IMR-90 (cell line): ENCODE data around the gene PRPF8. TPM values are rescaled to one million over a fixed set of nuclear protein-coding genes. Genes with fewer than 3 reads are reported as not detected.

Experiments used
- ATAC-seq: fragments of 200-7000 bp; cut with Tn5 transposase; 2 replicates; pipeline ENCODE4 v1.9.1; 2020; ENCODE audit warnings: low read depth, mild to moderate bottlenecking, moderate library complexity
- BruUV-seq: library from RNA; stranded (reverse); fragments of 400-500 nt; replicated peaks from 2 replicates; lab custom pipeline; 2021; lab: Mats Ljungman, UMichigan
- CTCF ChIA-PET: fragments of 300-600 bp; formaldehyde crosslinking; extraction: SDS; loops from one replicate; lab custom pipeline; 2021; ENCODE audit warnings: antibody characterized with exemption; lab: Yijun Ruan, JAX
- POLR2A ChIA-PET: fragments of 300-600 bp; sonication (Branson Sonifier 250); formaldehyde crosslinking; loops from one replicate; lab custom pipeline; 2022; ENCODE audit warnings: antibody characterized with exemption; ENCODE audit not compliant: unreplicated experiment; lab: Charles Lee
- DNase-seq: peaks from one replicate; pipeline ENCODE4 v3.0.0; 2013
- H2AFZ ChIP-seq: replicated peaks from 2 replicates; pipeline ENCODE3; 2013; ENCODE audit warnings: low read length, mild to moderate bottlenecking; ENCODE audit not compliant: poor library complexity
- H2AK5ac ChIP-seq: 2 replicates; pipeline ENCODE4 v1.6.1; 2013; ENCODE audit warnings: low read depth, low read length, inconsistent platforms
- H2AK9ac ChIP-seq: replicated peaks from 2 replicates; pipeline ENCODE3; 2013; ENCODE audit warnings: mild to moderate bottlenecking, low read depth, low read length, moderate library complexity; ENCODE audit not compliant: poor library complexity
- H2BK120ac ChIP-seq: 2 replicates; pipeline ENCODE4 v1.6.1; 2013; ENCODE audit warnings: low read depth, low read length, inconsistent platforms
- H2BK15ac ChIP-seq: 3 replicates; pipeline ENCODE4 v1.6.1; 2013; ENCODE audit warnings: low read depth, low read length, inconsistent platforms
- H2BK20ac ChIP-seq: 2 replicates; pipeline ENCODE4 v1.6.1; 2013; ENCODE audit warnings: low read depth, mild to moderate bottlenecking, inconsistent platforms, low read length, moderate library complexity
- H2BK5ac ChIP-seq: 2 replicates; pipeline ENCODE4 v1.6.1; 2013; ENCODE audit warnings: mild to moderate bottlenecking, low read depth, low read length, inconsistent platforms; ENCODE audit not compliant: poor library complexity, severe bottlenecking
- H3K14ac ChIP-seq: replicated peaks from 2 replicates; pipeline ENCODE4 v1.6.1; 2013; ENCODE audit warnings: low read depth, low read length, inconsistent platforms
- H3K18ac ChIP-seq: 2 replicates; pipeline ENCODE4 v1.6.1; 2013; ENCODE audit warnings: low read depth, low read length, control low read depth
- H3K23ac ChIP-seq: 2 replicates; pipeline ENCODE4 v1.6.1; 2013; ENCODE audit warnings: low read depth, low read length, inconsistent platforms
- H3K27ac ChIP-seq: 2 replicates; pipeline ENCODE4 v1.5.1; 2013; ENCODE audit warnings: mild to moderate bottlenecking, control low read depth, low read length; ENCODE audit not compliant: insufficient read depth
- H3K27me3 ChIP-seq: 2 replicates; pipeline ENCODE4 v1.6.1; 2013; ENCODE audit warnings: low read length; ENCODE audit not compliant: control insufficient read depth, insufficient read depth
- H3K36me3 ChIP-seq: 2 replicates; pipeline ENCODE4 v1.6.1; 2013; ENCODE audit warnings: low read length, mixed read lengths; ENCODE audit not compliant: control insufficient read depth, insufficient read depth
- H3K4ac ChIP-seq: 2 replicates; pipeline ENCODE4 v1.6.1; 2013; ENCODE audit warnings: low read depth, low read length, inconsistent platforms
- H3K4me1 ChIP-seq: 2 replicates; pipeline ENCODE4 v1.6.1; 2013; ENCODE audit warnings: low read length, mixed read lengths; ENCODE audit not compliant: control insufficient read depth, insufficient read depth
- H3K4me2 ChIP-seq: 2 replicates; pipeline ENCODE4 v1.6.1; 2013; ENCODE audit warnings: low read depth, mild to moderate bottlenecking, control low read depth, low read length, moderate library complexity
- H3K4me3 ChIP-seq: 2 replicates; pipeline ENCODE4 v1.5.1; 2013; ENCODE audit warnings: low read depth, mild to moderate bottlenecking, control low read depth, low read length, moderate library complexity; ENCODE audit not compliant: insufficient read depth
- H3K56ac ChIP-seq: 2 replicates; pipeline ENCODE4 v1.6.1; 2013; ENCODE audit warnings: low read length, inconsistent platforms; ENCODE audit not compliant: insufficient read depth; ENCODE audit errors: extremely low read depth
- H3K79me1 ChIP-seq, 2 experiments: 2 replicates each; pipeline ENCODE4 v1.6.1; 2013; ENCODE audit warnings: low read length in 2 of 2, inconsistent platforms in 1 of 2, low read depth in 1 of 2
- H3K9ac ChIP-seq: 2 replicates; pipeline ENCODE4 v1.6.1; 2013; ENCODE audit warnings: low read depth, low read length, control low read depth
- H3K9me1 ChIP-seq: 2 replicates; pipeline ENCODE4 v1.6.1; 2013; ENCODE audit warnings: low read length, inconsistent platforms; ENCODE audit not compliant: insufficient read depth
- H3K9me3 ChIP-seq: 2 replicates; pipeline ENCODE4 v1.6.1; 2013; ENCODE audit warnings: low read length; ENCODE audit not compliant: control insufficient read depth, insufficient read depth
- H4K20me1 ChIP-seq: 2 replicates; pipeline ENCODE4 v1.6.1; 2013; ENCODE audit warnings: low read length, inconsistent platforms; ENCODE audit not compliant: insufficient read depth
- H4K5ac ChIP-seq: 2 replicates; pipeline ENCODE4 v1.6.1; 2013; ENCODE audit warnings: mild to moderate bottlenecking, low read depth, low read length, control low read depth
- H4K8ac ChIP-seq, 2 experiments: 2 replicates each; pipeline ENCODE4 v1.6.1; 2013; ENCODE audit warnings: low read depth in 2 of 2, low read length in 2 of 2, control low read depth in 1 of 2, inconsistent platforms in 1 of 2
- H4K91ac ChIP-seq: 2 replicates; pipeline ENCODE4 v1.6.1; 2013; ENCODE audit warnings: low read depth, low read length, inconsistent platforms; ENCODE audit not compliant: insufficient read depth
- USF2 ChIP-seq: fragments of 150-350 bp; IDR thresholded peaks from 2 replicates; pipeline ENCODE4 v1.6.1; 2017; ENCODE audit warnings: mild to moderate bottlenecking, antibody characterized with exemption, low read length, low read depth
- WGBS, 2 experiments: methylation state at CpG; one replicate each; pipeline versions ENCODE4 v1.1.5 to v1.1.7; 2013; ENCODE audit warnings: missing lambda C conversion rate in 2 of 2; ENCODE audit not compliant: insufficient read length in 1 of 2; ENCODE audit errors: extremely low coverage in 2 of 2; 5-methylcytosine and 5-hydroxymethylcytosine counted together
- dilution Hi-C: fragments of 300-500 bp; cut with HindIII; formaldehyde crosslinking; loops from one replicate; pipeline ENCODE4 v1.14.3; 2018; ENCODE audit warnings: low sequenced_read_pairs; ENCODE audit not compliant: unreplicated experiment
- in situ Hi-C: fragments of 300-500 bp; cut with MboI; formaldehyde crosslinking; loops from 3 replicates; pipeline ENCODE4 v1.14.3; 2019; ENCODE audit warnings: low sequenced_read_pairs, inconsistent platforms, mixed read lengths
- intact Hi-C: fragments of 100-400 bp; cut with micrococcal nuclease; formaldehyde crosslinking; loops from 2 replicates; pipeline ENCODE4 v1.10.0; 2022
- polyA plus RNA-seq, 3 experiments: library from polyadenylated mRNA; depleted of rRNA; stranded (reverse); fragments of >200 nt; gene quantifications; 2 replicates each; pipeline ENCODE4 v1.2.3, GENCODE V29; 2012; ENCODE audit warnings: low replicate concordance in 1 of 3
- total RNA-seq: library from RNA; depleted of rRNA; stranded (reverse); fragments of >200 nt; gene quantifications from 2 replicates; pipeline ENCODE4 v1.2.3, GENCODE V29; 2012

PRPF8 gene
- total and polyA plus RNA-seq, 2 of the 4 experiments (the other 2 are of a cell fraction): 141 to 160 TPM

- Histone ChIP-seq H4K5ac (no peak overlapping the region), H3K23ac (no peak overlapping the region), H4K8ac (no peak overlapping the region), H3K4me3 (no peak overlapping the region), H3K79me1 (no peaks in the 10 kb centered on the region), H2AK5ac (no peak overlapping the region), H2AK9ac (no peak overlapping the region), H3K9ac (no peak overlapping the region), H3K9me1 (no peaks in the 10 kb centered on the region; the same call in 1 of the 2 replicates), H3K36me3 (no peaks in the 10 kb centered on the region), H3K4me1 (peaks cover 6% of the 10 kb centered on the region; the same call in 1 of the 2 replicates), H3K9me3 (no peaks in the 10 kb centered on the region), H3K56ac (no peak overlapping the region), H3K27ac (no peak overlapping the region), H2BK20ac (no peak overlapping the region), H3K18ac (no peak overlapping the region), H2BK15ac (no peak overlapping the region), H2BK5ac (no peak overlapping the region), H3K4ac (no peak overlapping the region), H2AFZ (no peak overlapping the region), H3K4me2 (no peak overlapping the region), H2BK120ac (no peak overlapping the region), H4K91ac (no peak overlapping the region), H3K27me3 (no peaks in the 10 kb centered on the region), H3K14ac (no peak overlapping the region), H4K20me1 (no peaks in the 10 kb centered on the region)
- dilution Hi-C loops: no loop called here
- ChIA-PET CTCF (no interaction called here), POLR2A (no interaction called here)
- DNase-seq (peak; percentile 33), ATAC-seq (no peak)
- WGBS, 2 experiments: 85% methylated on average over 4 of the region's 7 CpGs; no CpG with 5 or more reads in 1 of the 2 experiments
- intact Hi-C loops: no loop called here
- in situ Hi-C loops: no loop called here
- no peak for TF ChIP-seq USF2
- BruUV-seq: no TSS peak
Observed at GRCh38 chr17:1608676-1609075, 76.0 kb downstream of the PRPF8 start.
